Thyroid gland (tissue), 4 donors: Measurements from ENCODE around the gene NUDT4.

Experiments
- POLR2A ChIP-seq, 2 donors: fragments of 450-650 bp; IDR thresholded peaks; one replicate each; pipeline ENCODE4 v1.6.1; 2017; ENCODE audit warnings: antibody characterized with exemption in 2 of 2, mild to moderate bottlenecking in 2 of 2, moderate library complexity in 1 of 2
- TF ChIP-seq, protein P1 (sequence below), 6 experiments: fragments of 200-600 bp in 3 of 6; fragments of 450-650 bp in 3 of 6; sonication (generic) in 3 of 6; IDR thresholded peaks; one replicate each; pipeline ENCODE4 v1.5.1; 2016 to 2019; ENCODE audit warnings: antibody characterized with exemption in 6 of 6, mild to moderate bottlenecking in 2 of 6, inconsistent platforms in 1 of 6, moderate library complexity in 1 of 6

DNA sequence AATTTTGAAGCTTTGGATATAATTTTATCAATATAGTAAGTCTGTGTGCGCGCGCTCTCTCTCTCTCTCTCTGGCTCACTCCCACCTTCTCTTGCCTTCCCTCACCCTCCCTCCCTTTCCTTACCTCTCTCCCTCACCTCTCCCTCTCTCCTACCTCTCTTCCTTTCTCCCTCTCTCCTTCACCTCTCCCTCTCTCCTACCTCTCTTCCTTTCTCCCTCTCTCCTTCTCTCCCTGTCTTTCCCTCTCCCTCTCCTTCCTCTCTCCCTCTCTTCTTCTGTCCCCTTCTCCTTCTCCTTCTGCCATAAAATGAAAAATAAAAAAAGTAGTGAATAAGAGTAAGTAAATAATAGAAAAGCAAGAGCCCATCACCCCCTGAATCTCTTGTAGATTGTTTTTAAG is 9.0 kb upstream of the NUDT4 start:
- TF ChIP-seq, protein P1, sequence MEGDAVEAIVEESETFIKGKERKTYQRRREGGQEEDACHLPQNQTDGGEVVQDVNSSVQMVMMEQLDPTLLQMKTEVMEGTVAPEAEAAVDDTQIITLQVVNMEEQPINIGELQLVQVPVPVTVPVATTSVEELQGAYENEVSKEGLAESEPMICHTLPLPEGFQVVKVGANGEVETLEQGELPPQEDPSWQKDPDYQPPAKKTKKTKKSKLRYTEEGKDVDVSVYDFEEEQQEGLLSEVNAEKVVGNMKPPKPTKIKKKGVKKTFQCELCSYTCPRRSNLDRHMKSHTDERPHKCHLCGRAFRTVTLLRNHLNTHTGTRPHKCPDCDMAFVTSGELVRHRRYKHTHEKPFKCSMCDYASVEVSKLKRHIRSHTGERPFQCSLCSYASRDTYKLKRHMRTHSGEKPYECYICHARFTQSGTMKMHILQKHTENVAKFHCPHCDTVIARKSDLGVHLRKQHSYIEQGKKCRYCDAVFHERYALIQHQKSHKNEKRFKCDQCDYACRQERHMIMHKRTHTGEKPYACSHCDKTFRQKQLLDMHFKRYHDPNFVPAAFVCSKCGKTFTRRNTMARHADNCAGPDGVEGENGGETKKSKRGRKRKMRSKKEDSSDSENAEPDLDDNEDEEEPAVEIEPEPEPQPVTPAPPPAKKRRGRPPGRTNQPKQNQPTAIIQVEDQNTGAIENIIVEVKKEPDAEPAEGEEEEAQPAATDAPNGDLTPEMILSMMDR (IDR thresholded peaks at IDR 0.05): no peak
- TF ChIP-seq POLR2A (IDR thresholded peaks at IDR 0.05): no peak
